Mucosa of gallbladder (tissue), 1 donor: ENCODE measurements around the gene CSPG4. TPM values are rescaled to one million over a fixed set of nuclear protein-coding genes. Genes with fewer than 3 reads are reported as not detected.
"Not testable (repeated sequence)": the region's sequence is repeated elsewhere in the genome, so short reads cannot be mapped to it uniquely, and the experiment has no call there.

Experiments used
- DNase-seq: peaks from one replicate; pipeline ENCODE4 v3.0.0-alpha.2; 2020; ENCODE audit warnings: low spot score
- total RNA-seq: library from RNA; stranded (reverse); gene quantifications from one replicate; pipeline ENCODE4 v1.2.1, GENCODE V29; 2021
- donor health status: DM: no; HTN: no; CAD: no.

Gene CSPG4
- total RNA-seq, 1 donor from 2014 or later, result 20.5 TPM

DNA sequence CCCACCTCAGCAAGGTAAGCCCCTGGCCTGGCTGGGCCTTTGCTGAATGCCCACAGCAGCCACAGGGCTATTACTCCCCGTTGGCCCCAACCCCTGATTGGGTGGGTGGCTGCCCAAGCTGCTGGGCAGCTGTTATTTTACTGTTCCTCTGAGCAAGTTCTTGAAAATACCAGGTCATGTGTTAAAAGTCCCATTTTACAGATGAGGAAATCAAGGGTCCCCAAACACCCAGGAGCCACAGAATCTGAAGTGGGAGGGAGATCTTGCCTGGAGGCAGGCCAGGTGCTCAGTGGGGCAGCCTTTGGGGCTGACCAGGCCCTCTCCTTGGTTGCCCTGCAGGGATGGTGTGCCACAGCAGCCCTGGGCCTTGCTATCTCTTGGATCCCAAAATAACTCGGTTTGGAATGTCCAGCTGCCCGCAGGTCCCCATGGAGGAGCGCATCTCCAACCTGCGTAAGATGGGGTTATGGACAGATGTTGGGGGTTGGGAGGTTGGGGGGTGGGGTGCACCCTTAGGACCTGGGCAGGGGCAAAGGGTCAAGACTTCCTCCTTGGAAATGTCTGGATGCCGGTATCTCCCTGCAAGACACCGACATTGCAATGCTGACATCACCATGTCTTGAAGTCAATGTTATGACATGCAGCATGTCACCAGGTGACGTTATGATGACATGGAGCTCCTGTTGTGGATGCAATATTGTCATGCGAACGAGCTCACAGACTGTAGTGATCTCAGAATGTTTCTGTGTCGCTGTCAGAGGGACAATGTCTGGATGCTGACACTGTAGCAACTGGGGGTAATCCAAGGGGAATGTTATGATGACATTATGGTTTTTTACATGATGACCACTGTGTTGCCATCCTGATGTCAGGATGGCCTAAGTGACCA is 13.3 kb upstream of the CSPG4 start:
- DNase-seq, result no peak

DNA sequence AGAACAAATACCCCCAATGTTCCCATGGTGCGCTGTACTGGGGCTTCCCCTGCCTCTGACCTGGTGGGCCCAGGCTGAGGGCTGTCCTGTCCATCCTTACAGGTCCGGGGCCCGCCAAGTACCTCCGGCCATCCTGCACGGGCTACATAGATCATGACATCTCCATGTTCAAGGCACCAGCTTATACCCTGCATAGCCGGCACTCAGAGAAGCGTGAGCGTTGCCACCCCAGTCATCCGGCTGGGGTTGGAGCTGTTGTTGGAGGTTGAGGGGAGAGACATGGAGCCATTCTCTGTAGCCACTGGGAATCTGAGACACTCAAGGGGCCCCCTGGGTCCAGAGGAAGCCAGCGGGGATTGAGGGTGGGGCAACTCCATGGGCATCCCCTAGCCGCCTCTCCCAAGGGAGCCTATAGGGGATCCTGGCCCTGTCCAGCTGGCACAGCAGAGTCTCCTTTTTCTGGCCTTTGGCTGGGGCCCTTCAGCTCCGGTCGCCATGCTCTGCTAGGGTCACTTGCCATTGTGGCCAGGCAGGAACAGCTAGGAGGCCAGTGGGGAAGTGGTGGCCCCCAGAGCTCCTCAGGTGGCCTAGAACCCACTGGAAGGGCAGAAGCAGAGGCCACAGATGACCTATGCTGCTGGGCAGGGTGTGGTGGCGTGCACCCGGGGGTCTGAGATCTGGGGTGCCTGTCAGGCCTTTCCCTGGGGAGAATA is 12.5 kb upstream of the CSPG4 start:
- no peak for DNase-seq

DNA sequence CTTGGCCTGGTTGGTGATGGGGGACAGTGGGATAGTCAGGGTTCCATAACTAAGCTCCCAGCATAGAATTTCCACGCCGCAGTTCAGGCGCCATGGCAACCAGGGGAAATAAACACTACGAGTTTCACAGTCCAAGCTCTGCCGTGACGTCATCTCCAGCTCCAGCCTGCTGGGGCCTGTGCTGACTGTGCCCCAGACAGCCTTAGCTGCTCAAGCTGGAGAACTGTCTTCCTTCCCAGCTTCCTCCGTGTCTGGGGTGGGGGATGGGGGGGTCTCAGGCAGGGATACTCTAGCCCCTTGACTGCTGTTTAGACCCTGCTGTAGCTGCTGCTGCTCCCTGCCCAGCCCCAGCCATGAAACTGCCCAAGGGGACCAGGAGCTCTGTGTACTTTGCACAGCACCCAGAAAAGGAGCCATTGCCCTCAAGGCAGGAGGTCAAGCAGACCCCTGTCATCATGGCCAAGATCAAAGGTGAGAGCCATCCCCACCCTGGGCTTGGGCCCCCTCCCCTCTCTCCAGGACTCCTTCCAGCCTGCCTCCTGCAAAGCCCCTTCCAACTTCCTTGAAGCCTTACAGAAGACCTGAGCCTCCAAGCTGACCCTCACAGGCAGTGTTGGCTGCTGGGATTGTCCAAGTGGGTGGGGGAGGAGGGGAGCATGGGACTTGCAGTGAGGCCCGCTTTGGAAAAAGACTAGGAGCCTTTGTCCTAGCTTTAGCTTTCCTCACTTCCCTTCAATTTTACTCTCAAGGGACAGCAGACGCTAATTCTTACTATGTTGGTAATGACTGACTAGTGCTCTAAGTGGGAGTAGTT is 11.4 kb upstream of the CSPG4 start:
- DNase-seq, result peak; percentile 93

DNA sequence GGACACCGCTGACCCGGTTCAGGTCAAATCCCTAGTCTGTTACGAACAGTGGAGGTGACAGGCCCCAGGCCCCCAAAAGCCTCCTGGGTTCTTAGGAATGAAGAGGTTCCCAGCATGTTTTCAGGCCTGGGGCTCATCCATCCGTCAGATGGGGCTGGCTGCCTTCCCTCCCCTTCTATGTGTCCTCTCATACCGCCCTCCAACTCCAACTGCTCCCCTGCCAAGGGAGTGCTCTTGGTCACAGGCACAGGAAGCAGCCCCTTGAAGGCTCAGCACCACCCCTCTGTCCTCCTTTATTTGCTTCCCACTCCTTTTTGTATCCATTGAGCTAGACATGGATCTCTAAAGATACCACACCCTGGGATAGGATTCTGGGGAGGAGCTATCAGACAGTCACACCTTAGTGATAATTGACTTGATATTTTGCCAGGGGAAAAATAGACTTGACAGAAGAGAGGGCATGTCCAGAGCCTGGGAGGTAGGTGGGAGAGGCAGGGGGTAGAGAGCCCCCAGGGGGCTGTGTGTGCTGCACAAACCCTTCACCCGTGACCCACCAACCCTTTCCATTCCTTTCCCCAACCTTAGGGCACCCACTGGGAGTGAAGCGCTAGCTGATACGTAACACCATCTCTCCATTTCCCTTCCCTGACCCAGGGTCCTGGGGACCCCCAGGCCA is 10.7 kb upstream of the CSPG4 start:
- DNase-seq, result no peak

DNA sequence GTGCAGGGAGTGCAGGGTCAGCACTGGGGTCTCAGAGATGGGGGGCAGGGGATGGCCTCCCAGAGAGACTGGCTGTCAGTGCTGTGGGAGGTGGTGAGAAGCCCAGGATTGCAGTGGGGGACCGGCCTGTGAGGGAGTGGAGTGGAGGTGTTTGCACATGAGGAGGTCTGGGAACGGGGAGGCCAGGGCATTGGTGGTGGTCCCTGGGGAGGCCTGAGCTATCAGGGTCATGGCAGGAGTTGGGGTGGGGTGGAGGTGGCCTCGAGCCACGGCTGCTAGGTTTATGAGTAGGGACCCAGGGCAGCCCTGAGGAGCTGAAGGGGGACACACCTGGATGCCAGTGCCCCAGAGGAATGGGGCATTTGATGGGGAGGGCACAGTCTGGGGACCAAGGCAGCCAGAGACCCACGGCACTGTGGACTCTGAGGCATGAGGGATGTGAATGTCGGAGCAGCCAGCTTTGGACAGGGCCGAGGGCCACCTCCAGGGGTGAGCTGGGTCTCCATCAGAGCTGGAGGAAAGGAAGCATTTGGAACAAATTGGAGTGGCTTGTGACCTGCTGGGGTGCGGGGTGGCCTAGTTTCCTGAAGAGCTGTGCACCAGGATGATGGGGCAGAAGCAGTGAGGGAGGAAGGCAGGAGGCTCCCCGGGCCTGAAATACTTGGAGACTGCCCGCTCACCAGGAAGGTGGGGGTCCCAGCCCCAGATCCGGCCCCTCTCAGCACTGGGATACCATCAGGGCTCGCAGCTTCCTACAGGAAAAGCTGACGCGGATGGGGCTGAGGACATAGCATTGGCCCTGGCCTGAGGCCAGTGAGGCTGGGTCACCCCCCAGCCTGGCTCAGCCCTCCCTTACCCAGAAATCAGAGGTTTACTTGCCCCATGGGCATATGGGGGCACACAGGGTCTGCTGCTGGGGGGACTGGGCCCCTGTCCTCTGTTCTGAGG is 9.5 kb upstream of the CSPG4 start:
- DNase-seq, result no peak

DNA sequence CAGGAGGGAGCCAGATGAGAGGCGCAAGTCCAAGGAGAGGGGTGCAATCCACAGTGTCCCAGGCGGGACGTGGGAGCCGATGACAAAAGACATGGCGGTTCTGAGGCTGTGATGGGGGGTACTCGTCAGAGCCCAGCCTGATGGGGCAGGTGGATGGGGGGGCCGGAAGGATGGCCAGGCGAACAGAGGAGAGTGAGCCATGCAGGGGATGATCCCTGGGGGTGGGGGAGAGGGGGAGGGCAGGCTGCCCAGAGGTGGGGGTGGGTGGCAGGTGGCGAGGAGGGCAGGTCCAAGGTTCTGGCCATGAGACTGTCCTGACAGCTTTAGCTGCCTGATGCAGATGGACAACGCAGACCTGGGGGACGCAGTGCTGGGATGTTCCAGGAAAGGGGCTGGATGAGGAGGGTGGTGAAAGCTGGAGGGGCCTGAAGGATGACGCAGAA is 8.9 kb upstream of the CSPG4 start:
- no peak for DNase-seq

DNA sequence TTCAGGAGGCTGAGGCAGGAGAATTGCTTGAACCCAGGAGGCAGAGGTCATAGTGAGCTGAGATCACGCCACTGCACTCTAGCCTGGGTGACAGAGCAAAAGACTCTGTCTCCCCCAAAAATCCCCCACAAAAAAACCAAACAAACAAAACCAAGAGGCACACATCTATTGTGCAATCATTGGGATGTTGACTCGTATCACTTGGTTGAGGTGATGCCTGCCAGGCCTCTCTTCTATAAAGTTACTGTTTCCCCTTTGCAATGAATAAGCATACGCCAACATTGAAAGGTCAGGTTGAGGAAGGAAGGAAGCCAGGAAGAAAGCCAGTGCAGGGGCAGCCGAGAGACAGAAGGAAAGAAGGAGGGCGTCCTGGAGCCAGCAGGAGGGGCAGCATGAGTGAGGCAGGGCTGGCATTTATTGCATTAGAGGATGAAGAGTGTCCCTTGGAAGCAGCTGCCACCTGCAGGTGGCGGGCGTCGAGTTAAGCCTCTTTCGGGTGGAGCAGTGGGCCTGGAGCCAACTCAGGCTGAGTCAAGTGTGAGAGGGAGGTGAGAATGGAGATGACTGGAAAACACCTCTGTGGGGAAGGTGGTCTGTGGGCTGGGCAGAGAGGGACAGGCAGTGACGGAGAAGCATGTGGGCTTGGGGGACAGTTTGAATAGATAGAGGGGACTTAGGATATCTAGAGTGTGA is 8.3 kb upstream of the CSPG4 start:
- DNase-seq, result peak; percentile 64

DNA sequence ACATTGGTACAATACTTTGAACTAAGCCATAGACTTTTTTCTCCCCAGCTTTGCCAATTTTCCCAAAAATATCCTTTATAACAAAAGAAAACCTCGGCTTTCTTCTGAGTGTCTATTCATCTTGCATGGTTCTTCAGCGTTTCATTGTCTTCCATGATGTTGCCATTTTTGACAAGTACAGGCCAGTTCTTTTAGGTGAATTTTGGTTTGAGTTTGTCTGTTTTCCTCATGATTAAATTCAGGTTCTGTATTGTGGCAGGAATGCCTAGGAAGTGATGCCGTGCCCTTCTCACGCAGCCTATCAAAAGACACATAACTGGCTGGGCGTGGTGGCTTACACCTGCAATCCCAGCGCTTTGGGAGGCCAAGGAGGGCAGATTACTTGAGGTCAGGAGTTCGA is 7.6 kb upstream of the CSPG4 start:
- no peak for DNase-seq

DNA sequence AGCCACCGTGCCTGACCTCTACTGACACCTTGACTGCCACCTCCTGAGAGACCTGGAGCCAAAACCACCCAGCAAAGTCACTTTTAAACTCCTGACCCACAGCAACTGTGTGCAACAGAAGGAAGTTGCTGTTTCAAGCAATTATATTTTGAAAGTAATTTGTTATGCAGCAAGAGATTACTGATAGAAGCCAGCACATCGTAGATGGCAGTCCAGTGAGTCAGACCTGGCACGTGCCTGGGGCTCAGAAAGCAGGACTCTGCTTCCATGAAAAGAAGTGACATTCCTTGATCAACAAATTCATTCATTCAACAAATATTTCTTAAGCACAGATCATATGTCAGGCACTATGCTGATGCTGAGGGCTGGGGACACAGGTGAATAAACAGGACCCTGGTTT is 5.7 kb upstream of the CSPG4 start:
- DNase-seq, result no peak

DNA sequence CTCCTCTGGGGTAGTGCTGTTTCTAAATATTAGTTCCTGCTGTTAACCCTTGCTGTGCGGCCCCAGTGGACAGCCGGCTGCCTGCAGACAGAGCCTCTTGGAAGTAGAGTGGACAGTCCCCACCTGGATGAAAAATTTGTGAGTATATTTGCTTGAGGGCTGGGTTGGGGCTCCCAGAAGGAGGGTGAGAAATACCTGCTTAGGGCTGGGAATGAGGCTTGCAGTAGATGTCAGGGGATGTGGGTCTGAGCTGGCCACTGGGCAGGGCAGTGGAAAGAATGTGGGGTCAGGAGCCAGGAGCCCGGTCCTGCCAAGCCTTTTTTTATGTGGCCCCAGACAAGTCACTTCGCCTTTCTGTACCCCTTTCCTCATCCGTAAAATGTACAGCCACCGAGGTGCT is 4.4 kb upstream of the CSPG4 start:
- not testable (repeated sequence) for DNase-seq

DNA sequence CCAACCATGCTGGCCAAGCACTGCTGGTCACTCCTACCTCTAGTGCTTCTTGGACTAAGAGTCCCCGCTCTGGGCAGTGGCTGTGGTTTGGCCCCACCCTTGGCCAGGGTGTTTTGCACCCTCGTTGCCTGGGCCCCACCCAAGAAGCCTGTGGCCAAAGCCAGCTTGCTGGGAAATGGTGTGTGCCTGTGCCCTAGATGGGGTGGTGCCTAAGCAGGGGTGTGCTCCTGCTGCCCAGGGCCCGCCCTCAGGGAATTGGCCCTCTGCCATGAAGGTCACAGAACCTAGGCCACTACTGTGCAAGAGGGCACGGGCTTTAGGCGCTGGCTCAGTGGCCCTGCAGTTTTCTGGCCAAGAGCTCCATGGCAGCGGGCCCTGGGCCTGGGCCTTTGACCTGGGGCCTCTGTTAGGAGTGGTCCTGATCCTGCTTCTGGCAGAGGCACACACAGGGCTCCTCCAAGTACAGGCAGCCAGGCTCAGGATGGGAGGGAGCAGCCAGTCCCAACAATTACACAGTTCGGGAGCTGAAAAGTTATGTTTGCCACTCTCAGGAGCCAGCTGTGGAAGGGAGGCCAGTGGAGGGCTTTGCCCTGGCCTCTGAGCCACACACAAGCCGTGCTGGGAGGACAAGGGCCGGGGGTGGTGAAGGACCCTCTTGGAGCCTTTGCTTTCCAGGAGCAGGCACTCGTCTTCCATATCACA is 3.8 kb upstream of the CSPG4 start:
- DNase-seq, result not testable (repeated sequence)

DNA sequence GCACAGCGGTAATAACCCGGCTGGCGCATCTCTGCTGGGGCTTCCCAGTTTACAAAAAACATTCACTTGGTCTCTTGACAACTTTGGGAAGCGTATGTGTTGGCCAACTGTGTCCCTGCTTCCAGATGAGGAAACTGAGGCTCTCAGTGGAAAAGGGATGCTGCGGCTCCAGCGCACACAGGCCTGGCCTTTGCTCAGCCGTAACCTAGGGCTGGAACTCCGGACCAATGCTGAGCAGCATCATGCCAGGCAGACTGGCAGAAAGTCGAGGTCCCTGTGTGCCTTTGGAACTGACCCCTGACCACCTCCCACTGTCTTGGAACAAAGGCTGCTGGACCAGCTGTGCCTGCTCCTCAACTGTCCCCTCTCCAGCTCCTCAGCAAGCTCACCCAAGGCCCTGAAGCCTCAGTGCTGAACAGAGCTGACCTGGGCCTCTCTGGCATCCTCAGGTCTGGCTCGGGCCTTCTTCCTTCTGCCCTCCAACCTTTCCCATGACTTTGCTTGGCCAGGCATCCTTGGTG is 2.7 kb upstream of the CSPG4 start:
- DNase-seq, result not testable (repeated sequence)

DNA sequence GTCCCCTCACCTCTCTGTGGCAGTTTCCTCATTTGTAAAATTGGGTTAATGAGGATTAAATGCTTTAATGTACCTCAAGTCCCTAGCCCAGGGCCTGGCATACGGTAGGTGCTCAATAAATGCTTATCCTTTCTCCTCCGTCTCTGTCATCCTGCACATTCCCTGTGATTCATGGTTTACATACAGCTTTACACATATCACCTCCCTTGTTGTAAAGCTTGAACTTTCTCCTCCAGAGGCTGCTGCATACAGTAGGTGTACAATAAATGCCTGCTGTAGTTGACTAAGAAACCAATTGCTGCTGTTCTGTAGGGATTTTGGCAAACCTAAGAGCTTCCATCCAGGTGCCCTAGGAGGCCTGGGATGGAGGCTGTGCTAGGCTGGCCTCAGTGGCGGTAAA is 1.5 kb upstream of the CSPG4 start:
- no peak for DNase-seq

DNA sequence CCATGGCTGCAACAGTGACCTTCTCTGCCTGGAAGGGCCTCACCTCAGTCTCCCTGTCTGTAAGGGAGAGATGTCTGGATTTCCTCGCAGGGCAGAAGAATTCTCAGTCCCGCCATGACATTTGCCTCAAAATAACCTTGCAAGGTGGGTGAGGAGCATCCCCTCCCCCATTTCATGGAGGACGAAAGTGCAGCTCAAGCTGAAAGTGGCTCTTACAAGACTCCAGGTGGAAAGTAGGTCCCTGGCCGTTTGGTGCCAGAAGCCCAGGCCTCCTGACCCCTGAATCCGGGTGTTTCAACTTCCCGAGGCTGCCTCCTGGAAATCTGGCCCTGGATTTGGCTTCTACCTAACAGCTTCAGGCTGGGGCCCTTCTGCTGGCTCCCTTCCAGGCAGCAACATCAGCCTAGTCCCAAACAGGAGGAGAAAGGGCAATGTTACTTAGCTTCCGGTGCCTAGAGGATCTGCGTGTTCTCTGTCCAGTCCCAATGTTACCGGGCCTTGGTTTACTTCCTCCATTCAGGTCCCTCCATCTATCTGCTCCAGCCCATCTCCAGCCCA is 769 bp upstream of the CSPG4 start:
- no peak for DNase-seq

DNA sequence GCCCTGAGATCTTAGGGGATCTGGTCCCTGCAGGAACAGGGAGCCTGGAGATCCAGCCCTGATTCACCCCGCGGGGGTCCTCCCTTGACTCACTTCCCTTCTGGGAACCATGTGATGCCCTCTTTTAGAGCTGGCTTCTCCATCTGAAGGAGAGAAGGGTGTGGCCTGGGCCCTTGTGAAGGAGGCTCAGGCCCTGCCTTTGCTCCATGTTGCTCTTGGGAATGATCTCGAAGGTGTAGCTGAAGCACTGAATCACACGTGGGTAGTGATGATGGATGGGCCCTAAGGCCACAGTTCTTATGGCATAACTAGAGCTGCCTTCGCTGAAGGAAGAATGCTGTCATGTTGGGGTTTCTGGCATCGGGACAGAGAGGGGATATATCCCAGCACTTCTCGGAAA is 1.2 kb downstream of the CSPG4 start:
- DNase-seq, result not testable (repeated sequence)

DNA sequence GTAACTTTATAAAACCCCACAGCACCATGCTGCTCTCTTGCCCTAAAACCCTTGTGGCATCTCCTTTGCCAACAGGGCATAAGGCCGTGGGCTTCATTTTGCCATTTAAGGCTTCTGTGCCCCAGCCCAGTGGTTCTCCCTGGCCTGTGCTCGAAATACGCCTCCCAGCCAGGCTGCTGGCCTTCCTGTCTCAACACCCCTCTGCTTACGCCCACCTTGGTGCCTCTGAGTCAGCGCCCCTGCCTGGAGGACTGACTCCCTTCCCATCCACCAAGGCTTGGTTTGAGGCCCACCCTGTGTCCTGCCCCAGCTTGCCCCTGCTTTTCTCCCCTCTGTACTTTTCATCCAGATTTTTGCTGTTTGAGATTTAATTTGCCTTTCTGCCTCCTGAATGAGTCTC is 1.8 kb downstream of the CSPG4 start:
- not testable (repeated sequence) for DNase-seq

DNA sequence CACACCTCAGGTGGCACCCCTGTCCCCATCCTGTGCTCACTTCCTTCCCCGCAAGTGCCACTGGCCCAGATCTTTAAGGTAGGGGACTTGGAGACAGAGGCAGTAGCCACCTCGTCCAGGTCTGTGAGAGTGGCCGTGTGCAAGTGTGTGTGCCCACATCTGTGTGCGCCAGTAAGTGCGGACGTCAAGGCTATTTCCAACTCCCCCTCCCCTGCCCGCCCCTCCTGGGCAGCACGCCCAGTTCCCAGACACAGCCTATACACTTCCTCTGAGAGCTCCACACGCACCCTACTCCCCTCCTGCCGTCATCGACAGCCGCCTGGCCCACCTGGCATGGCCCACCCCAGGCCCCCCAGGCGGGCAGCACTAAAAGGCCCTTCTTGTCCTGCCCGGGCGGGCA is 3.2 kb downstream of the CSPG4 start:
- peak; percentile 56 for DNase-seq

DNA sequence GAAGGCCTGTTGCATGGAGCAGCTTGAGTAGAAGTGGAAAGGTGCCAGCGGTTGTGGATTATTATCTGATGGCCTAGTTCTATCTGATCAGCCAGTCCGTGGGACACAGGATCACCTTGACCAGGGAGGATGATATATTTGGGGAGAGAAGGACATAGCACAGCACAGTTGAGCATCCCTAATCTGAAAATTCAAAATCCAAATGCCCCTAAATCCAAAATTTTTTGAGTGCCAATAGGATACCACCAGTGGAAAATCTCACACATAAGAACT is 6.0 kb downstream of the CSPG4 start:
- no peak for DNase-seq
